ENCODE results near the gene KRT3. TPM values are rescaled to one million over a fixed set of nuclear protein-coding genes. Genes with fewer than 3 reads are reported as not detected.

Gene KRT3
- total and polyA plus RNA-seq, 2 donors (not counting 1 experiment from before 2014, with no cell fraction given), result not detected

- ATAC-seq (ENCODE audit: low read depth), result no peak
- CTCF ChIA-PET, result no interaction called here
- Mint-ChIP-seq H3K4me3 (no peak overlapping the region), H3K27me3 (peaks cover 54% of the 10 kb centered on the region), H3K9me3 (ENCODE audit: insufficient read depth) (no peaks in the 10 kb centered on the region), H3K27ac (no peak overlapping the region), H3K4me1 (no peaks in the 10 kb centered on the region)
- intact Hi-C loops (cut with micrococcal nuclease), result no loop called here
- Histone ChIP-seq H3K4me1 (ENCODE audit: control insufficient read depth in 2 of 2, insufficient read depth in 2 of 2, low read length in 2 of 2) (no peaks in the 10 kb centered on the region), H3K4me2 (replicated peaks; ENCODE audit: low read depth, low read length, poor library complexity, severe bottlenecking) (no peak overlapping the region), H3K9me3 (ENCODE audit: control extremely low read depth in 1 of 3, control insufficient read depth in 2 of 3, insufficient read depth in 1 of 3, low read length in 2 of 3) (no peaks in the 10 kb centered on the region), H3K4me3 (ENCODE audit: control extremely low read depth in 1 of 5, extremely low read depth in 1 of 5, insufficient read depth in 1 of 5, low read depth in 2 of 5, low read length in 4 of 5) (no peak overlapping the region), H3K27me3 (replicated peaks in 1 of 4; ENCODE audit: control extremely low read depth in 1 of 4, control insufficient read depth in 3 of 4, insufficient read depth in 4 of 4, low read length in 3 of 4) (peaks cover 0 to 3% (median 0%) of the 10 kb centered on the region in 4 experiments), H3K9ac (ENCODE audit: low read length) (no peak overlapping the region), H3K27ac (ENCODE audit: low read length in 2 of 2) (no peak overlapping the region), H4K20me1 (ENCODE audit: control insufficient read depth, insufficient read depth, low read length, poor library complexity, severe bottlenecking) (no peaks in the 10 kb centered on the region), H2AFZ (ENCODE audit: insufficient read depth, low read depth, low read length, poor library complexity, severe bottlenecking) (no peak overlapping the region), H3K36me3 (replicated peaks in 1 of 2; ENCODE audit: control extremely low read depth in 1 of 2, control insufficient read depth in 1 of 2, extremely low read depth in 1 of 2, insufficient read depth in 2 of 2, low read length in 1 of 2) (no peaks in the 10 kb centered on the region), H3K79me2 (ENCODE audit: control insufficient read depth, insufficient read depth, low read length) (no peaks in the 10 kb centered on the region)
- TF ChIP-seq EZH2 (IDR thresholded peaks at IDR 0.05; ENCODE audit: borderline replicate concordance, insufficient read depth, low read depth, low read length, poor library complexity, severe bottlenecking) (no peak), CTCF (IDR thresholded peaks at IDR 0.05) (no peak)
- POLR2A ChIA-PET, result no interaction called here
- 100% methylated on average over 2 of the region's 6 CpGs for WGBS (ENCODE audit: insufficient coverage)
- no peak for DNase-seq
Measured at GRCh38 chr12:52837781-52838608, 42.1 kb upstream of the KRT3 start.

- Mint-ChIP-seq H3K4me3 (no peak overlapping the region), H3K27me3 (peaks cover 55% of the 10 kb centered on the region), H3K4me1 (no peaks in the 10 kb centered on the region), H3K9me3 (ENCODE audit: insufficient read depth) (no peaks in the 10 kb centered on the region), H3K27ac (no peak overlapping the region)
- no peak overlapping the region for H3K4me3 ChIP-seq (ENCODE audit: control extremely low read depth in 1 of 5, extremely low read depth in 1 of 5, insufficient read depth in 1 of 5, low read depth in 2 of 5, low read length in 4 of 5)
- H3K9me3 ChIP-seq (ENCODE audit: control extremely low read depth in 1 of 3, control insufficient read depth in 2 of 3, insufficient read depth in 1 of 3, low read length in 2 of 3), result no peaks in the 10 kb centered on the region
- no peaks in the 10 kb centered on the region for H3K36me3 ChIP-seq (replicated peaks in 1 of 2; ENCODE audit: control extremely low read depth in 1 of 2, control insufficient read depth in 1 of 2, extremely low read depth in 1 of 2, insufficient read depth in 2 of 2, low read length in 1 of 2)
- intact Hi-C loops (cut with micrococcal nuclease), result no loop called here
- 79% methylated on average over 4 of the region's 9 CpGs for WGBS (ENCODE audit: insufficient coverage)
- H4K20me1 ChIP-seq (ENCODE audit: control insufficient read depth, insufficient read depth, low read length, poor library complexity, severe bottlenecking), result no peaks in the 10 kb centered on the region
- H3K4me1 ChIP-seq (ENCODE audit: control insufficient read depth in 2 of 2, insufficient read depth in 2 of 2, low read length in 2 of 2), result no peaks in the 10 kb centered on the region
- TF ChIP-seq CTCF (IDR thresholded peaks at IDR 0.05) (no peak), EZH2 (IDR thresholded peaks at IDR 0.05; ENCODE audit: borderline replicate concordance, insufficient read depth, low read depth, low read length, poor library complexity, severe bottlenecking) (no peak)
- POLR2A ChIA-PET, result no interaction called here
- no peaks in the 10 kb centered on the region for H3K79me2 ChIP-seq (ENCODE audit: control insufficient read depth, insufficient read depth, low read length)
- ATAC-seq (ENCODE audit: low read depth) (no peak), DNase-seq (no peak)
- peaks cover 0 to 2% (median 0%) of the 10 kb centered on the region in 4 experiments for H3K27me3 ChIP-seq (replicated peaks in 1 of 4; ENCODE audit: control extremely low read depth in 1 of 4, control insufficient read depth in 3 of 4, insufficient read depth in 4 of 4, low read length in 3 of 4)
- H3K27ac ChIP-seq (ENCODE audit: low read length in 2 of 2), result no peak overlapping the region
- no peak overlapping the region for H3K9ac ChIP-seq (ENCODE audit: low read length)
- CTCF ChIA-PET, result no interaction called here
- no peak overlapping the region for H3K4me2 ChIP-seq (replicated peaks; ENCODE audit: low read depth, low read length, poor library complexity, severe bottlenecking)
- no peak overlapping the region for H2AFZ ChIP-seq (ENCODE audit: insufficient read depth, low read depth, low read length, poor library complexity, severe bottlenecking)
Measured at GRCh38 chr12:52837413-52837741, 41.5 kb upstream of the KRT3 start.
